Stomach (tissue), 4 donors: ENCODE measurements around the gene MYO9B.

Source experiments
- CTCF ChIP-seq, 7 experiments: fragments of 450-650 bp in 4 of 7; fragments of 200-600 bp in 3 of 7; sonication (generic) in 3 of 7; IDR thresholded peaks; one replicate each; pipeline ENCODE4 v1.5.1; 2016 to 2019; ENCODE audit warnings: antibody characterized with exemption in 7 of 7, control low read depth in 2 of 7, mild to moderate bottlenecking in 1 of 7
- EP300 ChIP-seq: sonication (generic); formaldehyde crosslinking; IDR thresholded peaks from one replicate; pipeline ENCODE4 v1.6.1; 2017; ENCODE audit warnings: antibody characterized with exemption
- POLR2A ChIP-seq, 4 donors: fragments of 450-650 bp; IDR thresholded peaks; one replicate each; pipeline ENCODE4 v1.6.1; 2016; ENCODE audit warnings: antibody characterized with exemption in 4 of 4, control low read depth in 2 of 4, mild to moderate bottlenecking in 1 of 4, moderate library complexity in 1 of 4
- POLR2AphosphoS5 ChIP-seq, 3 donors: sonication (generic); formaldehyde crosslinking; IDR thresholded peaks; one replicate each; pipeline ENCODE4 v1.6.1; 2016; ENCODE audit warnings: antibody characterized with exemption in 3 of 3

GRCh38 chr19:17121736-17122293 lies 46.2 kb downstream of the MYO9B start:
- TF ChIP-seq CTCF (IDR thresholded peaks at IDR 0.05) (no peak), POLR2AphosphoS5 (IDR thresholded peaks at IDR 0.05) (no peak), POLR2A (IDR thresholded peaks at IDR 0.05) (no peak), EP300 (no peak)
